SW 1271 (cell line): ENCODE measurements around the gene CLCN5.
"Not testable (repeated sequence)": the region's sequence is repeated elsewhere in the genome, so short reads cannot be mapped to it uniquely, and the experiment has no call there.

ENCODE experiments used
- DNase-seq, 2 experiments: peaks; one replicate each; lab custom pipeline; 2025; lab: John Stamatoyannopoulos, UW

The CLCN5 gene

GRCh38 chrX:49996474-49996873 lies 74.1 kb downstream of the CLCN5 start:
- no peak for DNase-seq

GRCh38 chrX:49999087-49999486 lies 76.7 kb downstream of the CLCN5 start:
- no peak for DNase-seq

GRCh38 chrX:50000937-50001542 lies 78.6 kb downstream of the CLCN5 start:
- no peak for DNase-seq

- DNase-seq = no peak
Measured at GRCh38 chrX:50002067-50002714, 79.8 kb downstream of the CLCN5 start.

- DNase-seq = no peak
Measured at GRCh38 chrX:50003467-50003866, 81.1 kb downstream of the CLCN5 start.

- no peak for DNase-seq
Measured at GRCh38 chrX:50003927-50004326, 81.5 kb downstream of the CLCN5 start.

GRCh38 chrX:50025591-50025990 lies 103.2 kb downstream of the CLCN5 start:
- DNase-seq = not testable (repeated sequence)

GRCh38 chrX:50035126-50035525 lies 112.7 kb downstream of the CLCN5 start:
- no peak for DNase-seq

- DNase-seq = no peak
Measured at GRCh38 chrX:50036426-50036825, 114.0 kb downstream of the CLCN5 start.

GRCh38 chrX:50045823-50046222 lies 123.4 kb downstream of the CLCN5 start:
- no peak for DNase-seq

GRCh38 chrX:50049228-50049627 lies 126.8 kb downstream of the CLCN5 start:
- no peak for DNase-seq

GRCh38 chrX:50054147-50054546 lies 131.8 kb downstream of the CLCN5 start:
- no peak for DNase-seq

GRCh38 chrX:50066318-50066937 lies 144.0 kb downstream of the CLCN5 start:
- DNase-seq = no peak

GRCh38 chrX:50067435-50068284 lies 145.3 kb downstream of the CLCN5 start:
- no peak for DNase-seq

GRCh38 chrX:50068285-50068563 lies 145.8 kb downstream of the CLCN5 start:
- no peak for DNase-seq

GRCh38 chrX:50068893-50069292 lies 146.5 kb downstream of the CLCN5 start:
- DNase-seq = no peak

GRCh38 chrX:50071494-50071893 lies 149.1 kb downstream of the CLCN5 start:
- no peak for DNase-seq

GRCh38 chrX:50072110-50072509 lies 149.7 kb downstream of the CLCN5 start:
- no peak for DNase-seq

- DNase-seq = no peak
Measured at GRCh38 chrX:50073601-50074000, 151.2 kb downstream of the CLCN5 start.

- DNase-seq = no peak
Measured at GRCh38 chrX:50075630-50076339, 153.4 kb downstream of the CLCN5 start.

- DNase-seq = peak in 1 of 2 experiments; percentile 0
Measured at GRCh38 chrX:50081282-50081889, 159.0 kb downstream of the CLCN5 start.

GRCh38 chrX:50082741-50083140 lies 160.3 kb downstream of the CLCN5 start:
- DNase-seq = no peak
